ENCODE measurements around the gene TMSB15C. TPM values are rescaled to one million over a fixed set of nuclear protein-coding genes. Genes with fewer than 3 reads are reported as not detected.
"Not testable (repeated sequence)": the region's sequence is repeated elsewhere in the genome, so short reads cannot be mapped to it uniquely, and the experiment has no call there.

The TMSB15C gene
- 1 to 10 TPM; 5.1 to 5.4 TPM for total RNA-seq
- polyA plus RNA-seq, result 1 to 10 TPM; 1.3 to 3.5 TPM
- long read RNA-seq, donor 1, result 0 reads
- long read RNA-seq, donor 2, partial matches to known transcripts, result 0 of 1 reads
- long read RNA-seq, donor 2, other reads (novel, unspliced or antisense), result 1 of 1 reads

DNA sequence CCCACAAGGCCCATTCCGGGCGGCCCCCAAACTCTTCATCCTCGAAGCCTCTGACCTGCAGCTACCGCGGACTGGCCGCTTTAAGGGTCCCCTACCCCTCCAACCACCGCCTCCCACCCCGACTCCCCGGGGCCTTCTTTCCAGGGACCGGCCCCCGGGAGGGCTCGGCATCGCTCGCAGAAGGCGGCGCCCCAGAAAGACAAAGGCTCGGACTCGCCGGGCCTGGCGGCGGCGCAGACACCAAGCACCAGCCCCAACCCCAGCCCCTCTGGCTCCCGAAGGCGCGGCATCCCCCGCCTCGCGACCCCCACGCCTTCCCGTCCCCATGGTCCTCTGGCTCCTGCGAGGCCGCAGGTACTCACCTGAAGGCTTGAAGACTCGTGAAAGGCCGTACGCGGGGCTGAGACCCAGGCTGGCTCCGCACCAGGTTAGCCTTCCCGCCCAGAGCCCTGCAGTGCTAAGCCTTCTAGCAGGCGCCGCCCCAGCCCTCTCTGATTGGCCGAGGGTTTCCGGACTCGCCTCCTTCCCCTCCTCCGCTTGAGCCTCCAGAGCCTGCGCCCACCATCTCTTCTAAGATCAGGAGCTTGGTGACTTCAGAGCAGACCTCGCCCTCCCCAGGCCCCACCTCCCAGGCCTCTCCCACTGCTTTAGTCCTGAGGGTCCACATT, at the start of gene TMSB15C:
TMSB15C (minus strand) TSS at position 459 of the 668 bp plus-strand sequence.
- H3K9me3 ChIP-seq (ENCODE audit: control insufficient read depth, low read length); intact Hi-C loops (cut with DNase I); H3K27me3 ChIP-seq (ENCODE audit: control insufficient read depth in 1 of 2, insufficient read depth in 2 of 2, low read length in 1 of 2); H3K4me1 ChIP-seq (ENCODE audit: control insufficient read depth in 1 of 2, insufficient read depth in 2 of 2, low read length in 2 of 2); DNase-seq; H3K27ac ChIP-seq (ENCODE audit: low read depth in 1 of 2, low read length in 2 of 2); H3K36me3 ChIP-seq (ENCODE audit: control insufficient read depth in 1 of 2, insufficient read depth in 2 of 2, low read length in 1 of 2); H3K4me3 ChIP-seq (ENCODE audit: low read length in 2 of 2): not testable (repeated sequence)
- peak; percentile 88 for ATAC-seq (ENCODE audit: low FRiP score)
- no CpG with 5 or more reads among the region's 46 CpGs for WGBS, 2 donors

DNA sequence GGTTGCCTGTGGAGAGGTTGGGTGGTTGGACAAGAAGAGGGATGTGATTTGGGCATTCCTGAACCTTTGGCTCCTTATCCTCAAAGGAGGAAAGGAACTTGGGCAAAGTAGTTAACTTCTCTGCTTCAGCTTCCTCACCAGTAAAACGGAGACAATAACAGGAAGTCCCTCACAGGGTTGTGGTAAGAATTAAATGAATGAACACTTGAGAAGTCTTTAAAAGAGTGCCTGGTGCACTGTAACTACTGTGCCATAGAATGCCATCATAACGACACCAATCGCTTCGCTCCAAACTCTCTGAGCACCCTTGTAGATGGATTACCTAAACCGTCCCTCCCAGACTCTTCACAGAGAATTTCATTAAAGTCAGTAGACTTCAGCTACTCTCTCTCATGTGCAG, 46.8 kb upstream of the TMSB15C start:
- intact Hi-C loops (cut with DNase I), result no loop called here
- Histone ChIP-seq H3K27ac (ENCODE audit: low read depth in 1 of 2, low read length in 2 of 2) (no peak overlapping the region), H3K9me3 (ENCODE audit: control insufficient read depth, low read length) (no peaks in the 10 kb centered on the region), H3K36me3 (ENCODE audit: control insufficient read depth in 1 of 2, insufficient read depth in 2 of 2, low read length in 1 of 2) (no peaks in the 10 kb centered on the region), H3K4me1 (ENCODE audit: control insufficient read depth in 1 of 2, insufficient read depth in 2 of 2, low read length in 2 of 2) (no peaks in the 10 kb centered on the region), H3K27me3 (ENCODE audit: control insufficient read depth in 1 of 2, insufficient read depth in 2 of 2, low read length in 1 of 2) (no peaks in the 10 kb centered on the region), H3K4me3 (ENCODE audit: low read length in 2 of 2) (no peak overlapping the region)
- no peak for ATAC-seq (ENCODE audit: low FRiP score)
- DNase-seq, result no peak
- 71 to 89% methylated on average over 5 of the region's 5 CpGs for WGBS, 2 donors

- DNase-seq (no peak), ATAC-seq (ENCODE audit: low FRiP score) (no peak)
- Histone ChIP-seq H3K9me3 (ENCODE audit: control insufficient read depth, low read length) (no peaks in the 10 kb centered on the region), H3K27ac (ENCODE audit: low read depth in 1 of 2, low read length in 2 of 2) (no peak overlapping the region), H3K36me3 (ENCODE audit: control insufficient read depth in 1 of 2, insufficient read depth in 2 of 2, low read length in 1 of 2) (no peaks in the 10 kb centered on the region), H3K27me3 (ENCODE audit: control insufficient read depth in 1 of 2, insufficient read depth in 2 of 2, low read length in 1 of 2) (no peaks in the 10 kb centered on the region), H3K4me1 (ENCODE audit: control insufficient read depth in 1 of 2, insufficient read depth in 2 of 2, low read length in 2 of 2) (no peaks in the 10 kb centered on the region), H3K4me3 (ENCODE audit: low read length in 2 of 2) (no peak overlapping the region)
- WGBS, 2 donors, result 71 to 91% methylated on average over 1 of the region's 1 CpG
- intact Hi-C loops (cut with DNase I), result no loop called here
These were observed 42.7 kb upstream of the TMSB15C start for GRCh38 chrX:104118765-104119164.

- H3K4me3 ChIP-seq (ENCODE audit: low read length in 2 of 2), result no peak overlapping the region
- ATAC-seq (ENCODE audit: low FRiP score) (no peak), DNase-seq (no peak)
- no peaks in the 10 kb centered on the region for H3K9me3 ChIP-seq (ENCODE audit: control insufficient read depth, low read length)
- H3K27me3 ChIP-seq (ENCODE audit: control insufficient read depth in 1 of 2, insufficient read depth in 2 of 2, low read length in 1 of 2), result no peaks in the 10 kb centered on the region
- no peaks in the 10 kb centered on the region for H3K36me3 ChIP-seq (ENCODE audit: control insufficient read depth in 1 of 2, insufficient read depth in 2 of 2, low read length in 1 of 2)
- intact Hi-C loops (cut with DNase I), result no loop called here
- no peak overlapping the region for H3K27ac ChIP-seq (ENCODE audit: low read depth in 1 of 2, low read length in 2 of 2)
- H3K4me1 ChIP-seq (ENCODE audit: control insufficient read depth in 1 of 2, insufficient read depth in 2 of 2, low read length in 2 of 2), result no peaks in the 10 kb centered on the region
These were observed 41.7 kb upstream of the TMSB15C start for GRCh38 chrX:104117759-104118158.

GRCh38 chrX:104113222-104113965, 37.4 kb upstream of the TMSB15C start:
- Histone ChIP-seq H3K9me3 (ENCODE audit: control insufficient read depth, low read length) (no peaks in the 10 kb centered on the region), H3K36me3 (ENCODE audit: control insufficient read depth in 1 of 2, insufficient read depth in 2 of 2, low read length in 1 of 2) (no peaks in the 10 kb centered on the region), H3K27ac (ENCODE audit: low read depth in 1 of 2, low read length in 2 of 2) (peak overlapping the region in 1 of 2 donors; percentile 17)

DNA sequence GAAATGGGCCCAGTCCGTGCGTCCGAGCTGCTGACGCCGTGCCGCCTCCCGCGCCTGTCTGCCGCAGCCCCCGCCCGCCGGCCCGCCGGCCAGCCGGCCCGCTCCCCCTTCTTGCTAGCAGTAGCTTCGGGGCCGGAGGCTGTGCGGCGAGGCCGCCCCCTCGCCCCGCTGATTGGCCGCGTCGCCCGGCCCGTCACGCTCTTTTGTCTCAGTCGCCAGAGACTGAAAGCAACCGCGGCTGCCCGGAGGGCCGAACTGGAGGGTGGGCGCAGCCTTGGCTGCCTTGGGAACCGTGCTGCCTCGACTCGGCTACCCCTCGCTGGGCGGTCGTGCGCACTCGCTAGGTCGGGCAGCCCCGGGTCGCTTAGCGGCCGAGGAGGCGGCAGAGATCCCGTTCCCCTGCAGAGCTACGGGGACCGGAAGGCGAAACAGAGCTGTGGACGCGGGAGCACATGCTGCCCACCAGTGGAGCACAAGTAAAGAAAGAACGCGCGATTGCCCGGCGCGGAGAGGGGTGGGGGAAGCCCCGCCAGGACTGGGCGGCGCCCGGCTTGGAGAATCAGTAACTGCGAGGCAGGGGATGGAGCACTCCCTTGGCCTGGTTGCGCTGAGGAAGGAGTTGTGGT, 36.4 kb upstream of the TMSB15C start, which contains the start of gene ZCCHC18:
ZCCHC18 (plus strand) TSS at position 198 of the 626 bp plus-strand sequence. CDS start 1,589 bp downstream, outside the sequence.
- ATAC-seq (ENCODE audit: low FRiP score), result peak; percentile 81
- intact Hi-C loops (cut with DNase I), result no loop called here
- DNase-seq, result peak; percentile 58 to 90
- Histone ChIP-seq H3K9me3 (ENCODE audit: control insufficient read depth, low read length) (no peaks in the 10 kb centered on the region), H3K27me3 (ENCODE audit: control insufficient read depth in 1 of 2, insufficient read depth in 2 of 2, low read length in 1 of 2) (no peaks in the 10 kb centered on the region), H3K4me3 (ENCODE audit: low read length in 2 of 2) (peak within 1 kb of the TSS; percentile 30 to 79), H3K27ac (ENCODE audit: low read depth in 1 of 2, low read length in 2 of 2) (peak within 1 kb of the TSS in 1 of 2 donors; percentile 86), H3K4me1 (ENCODE audit: control insufficient read depth in 1 of 2, insufficient read depth in 2 of 2, low read length in 2 of 2) (no peaks in the 10 kb centered on the region), H3K36me3 (ENCODE audit: control insufficient read depth in 1 of 2, insufficient read depth in 2 of 2, low read length in 1 of 2) (no peaks in the 10 kb centered on the region)
- WGBS, 2 donors, result 0 to 25% methylated on average over 51 to 67 of the region's 67 CpGs

More at GRCh38 chrX:104113222-104113965, 37.4 kb upstream of the TMSB15C start:
- intact Hi-C loops (cut with DNase I), result no loop called here
- 3 to 25% methylated on average over 24 of the region's 24 CpGs for WGBS, 2 donors
- ATAC-seq (ENCODE audit: low FRiP score) (peak; percentile 73), DNase-seq (peak; percentile 53 to 79)
- Histone ChIP-seq H3K4me1 (ENCODE audit: control insufficient read depth in 1 of 2, insufficient read depth in 2 of 2, low read length in 2 of 2) (no peaks in the 10 kb centered on the region), H3K4me3 (ENCODE audit: low read length in 2 of 2) (peak overlapping the region; percentile 6 to 12), H3K27me3 (ENCODE audit: control insufficient read depth in 1 of 2, insufficient read depth in 2 of 2, low read length in 1 of 2) (no peaks in the 10 kb centered on the region)

DNA sequence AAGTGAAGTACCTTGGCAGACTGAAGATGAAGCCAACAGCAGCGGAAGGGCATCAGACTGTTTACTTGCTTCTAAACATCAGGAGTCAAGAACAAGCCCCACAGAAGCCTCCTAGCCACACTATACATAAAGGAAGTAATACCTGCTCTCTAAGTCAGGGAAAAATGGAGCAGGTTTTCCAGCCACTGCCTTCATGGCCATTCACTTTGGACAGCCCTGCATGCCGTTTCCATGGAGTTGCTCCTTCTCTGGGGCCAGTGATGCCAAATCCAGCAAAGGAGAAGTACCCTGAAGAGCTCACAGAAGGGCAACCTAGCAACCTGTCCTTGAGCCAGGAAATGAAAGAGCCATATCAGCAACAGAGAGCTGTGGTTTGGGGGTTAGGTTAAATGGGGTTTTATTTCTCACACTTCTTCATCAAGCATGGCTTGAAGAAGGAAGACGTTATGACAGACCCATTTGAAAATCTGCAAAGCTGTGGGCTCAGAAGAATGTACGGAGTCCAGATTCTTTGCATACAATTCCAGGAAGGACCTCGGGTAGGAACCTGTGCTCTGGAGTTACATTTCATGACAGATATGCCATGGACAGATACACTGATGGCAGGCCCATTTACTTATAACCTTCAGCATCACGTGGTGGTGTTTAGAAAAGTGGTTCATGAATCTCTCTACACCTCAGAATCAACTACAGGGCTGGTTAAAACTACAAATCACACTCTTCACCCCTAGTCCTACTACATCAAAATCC, 34.6 kb upstream of the TMSB15C start:
- intact Hi-C loops (cut with DNase I); H3K9me3 ChIP-seq (ENCODE audit: control insufficient read depth, low read length); DNase-seq; H3K4me3 ChIP-seq (ENCODE audit: low read length in 2 of 2); H3K36me3 ChIP-seq (ENCODE audit: control insufficient read depth in 1 of 2, insufficient read depth in 2 of 2, low read length in 1 of 2); H3K4me1 ChIP-seq (ENCODE audit: control insufficient read depth in 1 of 2, insufficient read depth in 2 of 2, low read length in 2 of 2); ATAC-seq (ENCODE audit: low FRiP score); H3K27me3 ChIP-seq (ENCODE audit: control insufficient read depth in 1 of 2, insufficient read depth in 2 of 2, low read length in 1 of 2); H3K27ac ChIP-seq (ENCODE audit: low read depth in 1 of 2, low read length in 2 of 2): not testable (repeated sequence)
- WGBS, 2 donors, result 62 to 80% methylated on average over 6 of the region's 6 CpGs

GRCh38 chrX:104108955-104109354, 32.9 kb upstream of the TMSB15C start:
- ATAC-seq (ENCODE audit: low FRiP score), result no peak
- no peaks in the 10 kb centered on the region for H3K4me1 ChIP-seq (ENCODE audit: control insufficient read depth in 1 of 2, insufficient read depth in 2 of 2, low read length in 2 of 2)
- H3K4me3 ChIP-seq (ENCODE audit: low read length in 2 of 2), result no peak overlapping the region
- no peaks in the 10 kb centered on the region for H3K36me3 ChIP-seq (ENCODE audit: control insufficient read depth in 1 of 2, insufficient read depth in 2 of 2, low read length in 1 of 2)
- no peaks in the 10 kb centered on the region for H3K27me3 ChIP-seq (ENCODE audit: control insufficient read depth in 1 of 2, insufficient read depth in 2 of 2, low read length in 1 of 2)
- no peaks in the 10 kb centered on the region for H3K9me3 ChIP-seq (ENCODE audit: control insufficient read depth, low read length)
- no peak overlapping the region for H3K27ac ChIP-seq (ENCODE audit: low read depth in 1 of 2, low read length in 2 of 2)
- WGBS, 2 donors, result 65 to 100% methylated on average over 1 of the region's 1 CpG
- DNase-seq, result no peak
- intact Hi-C loops (cut with DNase I), result no loop called here
